ENCODE measurements around the gene SLC25A21.

SLC25A21 gene

DNA sequence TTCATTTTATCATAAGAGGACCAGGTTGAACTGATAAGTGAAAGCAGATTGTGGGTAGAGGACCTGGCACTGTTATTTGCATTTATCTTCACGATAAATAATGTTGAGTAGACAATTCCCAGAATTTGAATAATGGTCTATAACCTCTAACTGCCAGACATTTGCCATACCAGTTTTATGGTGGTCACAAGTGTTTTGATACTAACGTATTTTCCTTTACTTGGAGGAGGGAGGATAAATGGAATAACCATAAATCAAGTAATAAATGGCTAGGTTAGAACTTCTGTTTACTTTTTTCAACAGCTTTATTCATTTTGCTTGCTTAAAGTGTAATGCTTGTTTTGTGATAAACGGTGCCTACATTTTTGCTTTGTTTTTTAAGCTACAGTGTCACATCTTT, 501.3 kb downstream of the SLC25A21 start (continued):
- TF ChIP-seq, protein P1, sequence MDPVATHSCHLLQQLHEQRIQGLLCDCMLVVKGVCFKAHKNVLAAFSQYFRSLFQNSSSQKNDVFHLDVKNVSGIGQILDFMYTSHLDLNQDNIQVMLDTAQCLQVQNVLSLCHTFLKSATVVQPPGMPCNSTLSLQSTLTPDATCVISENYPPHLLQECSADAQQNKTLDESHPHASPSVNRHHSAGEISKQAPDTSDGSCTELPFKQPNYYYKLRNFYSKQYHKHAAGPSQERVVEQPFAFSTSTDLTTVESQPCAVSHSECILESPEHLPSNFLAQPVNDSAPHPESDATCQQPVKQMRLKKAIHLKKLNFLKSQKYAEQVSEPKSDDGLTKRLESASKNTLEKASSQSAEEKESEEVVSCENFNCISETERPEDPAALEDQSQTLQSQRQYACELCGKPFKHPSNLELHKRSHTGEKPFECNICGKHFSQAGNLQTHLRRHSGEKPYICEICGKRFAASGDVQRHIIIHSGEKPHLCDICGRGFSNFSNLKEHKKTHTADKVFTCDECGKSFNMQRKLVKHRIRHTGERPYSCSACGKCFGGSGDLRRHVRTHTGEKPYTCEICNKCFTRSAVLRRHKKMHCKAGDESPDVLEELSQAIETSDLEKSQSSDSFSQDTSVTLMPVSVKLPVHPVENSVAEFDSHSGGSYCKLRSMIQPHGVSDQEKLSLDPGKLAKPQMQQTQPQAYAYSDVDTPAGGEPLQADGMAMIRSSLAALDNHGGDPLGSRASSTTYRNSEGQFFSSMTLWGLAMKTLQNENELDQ (tag by site-specific recombination; IDR thresholded peaks at IDR 0.05; ENCODE audit: low read depth) = no peak
- 0 out of 2 replicates have a peak, but pooled peaks have one; percentile 8 for TF ChIP-seq GLI2 (tag by site-specific recombination; IDR thresholded peaks at IDR 0.05; ENCODE audit: borderline replicate concordance, low read depth)
- TF ChIP-seq ZNF394 (tag by site-specific recombination; IDR thresholded peaks at IDR 0.05; ENCODE audit: borderline replicate concordance) = no peak
- TF ChIP-seq, protein P2, sequence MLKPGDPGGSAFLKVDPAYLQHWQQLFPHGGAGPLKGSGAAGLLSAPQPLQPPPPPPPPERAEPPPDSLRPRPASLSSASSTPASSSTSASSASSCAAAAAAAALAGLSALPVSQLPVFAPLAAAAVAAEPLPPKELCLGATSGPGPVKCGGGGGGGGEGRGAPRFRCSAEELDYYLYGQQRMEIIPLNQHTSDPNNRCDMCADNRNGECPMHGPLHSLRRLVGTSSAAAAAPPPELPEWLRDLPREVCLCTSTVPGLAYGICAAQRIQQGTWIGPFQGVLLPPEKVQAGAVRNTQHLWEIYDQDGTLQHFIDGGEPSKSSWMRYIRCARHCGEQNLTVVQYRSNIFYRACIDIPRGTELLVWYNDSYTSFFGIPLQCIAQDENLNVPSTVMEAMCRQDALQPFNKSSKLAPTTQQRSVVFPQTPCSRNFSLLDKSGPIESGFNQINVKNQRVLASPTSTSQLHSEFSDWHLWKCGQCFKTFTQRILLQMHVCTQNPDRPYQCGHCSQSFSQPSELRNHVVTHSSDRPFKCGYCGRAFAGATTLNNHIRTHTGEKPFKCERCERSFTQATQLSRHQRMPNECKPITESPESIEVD (tag by site-specific recombination; IDR thresholded peaks at IDR 0.05) = peak; percentile 95
- TF ChIP-seq ZNF654 (tag by site-specific recombination; IDR thresholded peaks at IDR 0.05; ENCODE audit: low read depth) = no peak
- no peak for TF ChIP-seq ZNF302 (tag by site-specific recombination; IDR thresholded peaks at IDR 0.05; ENCODE audit: low read depth)
- TF ChIP-seq KLF16 (tag by site-specific recombination; IDR thresholded peaks at IDR 0.05) = 0 out of 2 replicates have a peak, but pooled peaks have one; percentile 26
- TF ChIP-seq, protein P3, sequence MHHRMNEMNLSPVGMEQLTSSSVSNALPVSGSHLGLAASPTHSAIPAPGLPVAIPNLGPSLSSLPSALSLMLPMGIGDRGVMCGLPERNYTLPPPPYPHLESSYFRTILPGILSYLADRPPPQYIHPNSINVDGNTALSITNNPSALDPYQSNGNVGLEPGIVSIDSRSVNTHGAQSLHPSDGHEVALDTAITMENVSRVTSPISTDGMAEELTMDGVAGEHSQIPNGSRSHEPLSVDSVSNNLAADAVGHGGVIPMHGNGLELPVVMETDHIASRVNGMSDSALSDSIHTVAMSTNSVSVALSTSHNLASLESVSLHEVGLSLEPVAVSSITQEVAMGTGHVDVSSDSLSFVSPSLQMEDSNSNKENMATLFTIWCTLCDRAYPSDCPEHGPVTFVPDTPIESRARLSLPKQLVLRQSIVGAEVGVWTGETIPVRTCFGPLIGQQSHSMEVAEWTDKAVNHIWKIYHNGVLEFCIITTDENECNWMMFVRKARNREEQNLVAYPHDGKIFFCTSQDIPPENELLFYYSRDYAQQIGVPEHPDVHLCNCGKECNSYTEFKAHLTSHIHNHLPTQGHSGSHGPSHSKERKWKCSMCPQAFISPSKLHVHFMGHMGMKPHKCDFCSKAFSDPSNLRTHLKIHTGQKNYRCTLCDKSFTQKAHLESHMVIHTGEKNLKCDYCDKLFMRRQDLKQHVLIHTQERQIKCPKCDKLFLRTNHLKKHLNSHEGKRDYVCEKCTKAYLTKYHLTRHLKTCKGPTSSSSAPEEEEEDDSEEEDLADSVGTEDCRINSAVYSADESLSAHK (tag by site-specific recombination; IDR thresholded peaks at IDR 0.05) = peak; percentile 61
- TF ChIP-seq RBAK (tag by site-specific recombination; IDR thresholded peaks at IDR 0.05) = no peak
- TF ChIP-seq REPIN1 (tag by site-specific recombination; IDR thresholded peaks at IDR 0.05; ENCODE audit: low read depth) = no peak
- peak; percentile 82 for TF ChIP-seq ZNF341 (tag by site-specific recombination; IDR thresholded peaks at IDR 0.05; ENCODE audit: low read depth)
- peak; percentile 7; the same call in 1 of the 2 replicates for TF ChIP-seq FEZF1 (tag by site-specific recombination; IDR thresholded peaks at IDR 0.05)
- TF ChIP-seq OVOL3 (tag by site-specific recombination; IDR thresholded peaks at IDR 0.05) = 0 out of 2 replicates have a peak, but pooled peaks have one; percentile 39
- TF ChIP-seq ZBTB17 (tag by site-specific recombination; IDR thresholded peaks at IDR 0.05) = peak; percentile 54
- TF ChIP-seq OSR2 (tag by site-specific recombination; IDR thresholded peaks at IDR 0.05) = peak; percentile 78
- TF ChIP-seq ZNF16 (tag by site-specific recombination; IDR thresholded peaks at IDR 0.05; ENCODE audit: low read depth) = no peak
- TF ChIP-seq, protein P4, sequence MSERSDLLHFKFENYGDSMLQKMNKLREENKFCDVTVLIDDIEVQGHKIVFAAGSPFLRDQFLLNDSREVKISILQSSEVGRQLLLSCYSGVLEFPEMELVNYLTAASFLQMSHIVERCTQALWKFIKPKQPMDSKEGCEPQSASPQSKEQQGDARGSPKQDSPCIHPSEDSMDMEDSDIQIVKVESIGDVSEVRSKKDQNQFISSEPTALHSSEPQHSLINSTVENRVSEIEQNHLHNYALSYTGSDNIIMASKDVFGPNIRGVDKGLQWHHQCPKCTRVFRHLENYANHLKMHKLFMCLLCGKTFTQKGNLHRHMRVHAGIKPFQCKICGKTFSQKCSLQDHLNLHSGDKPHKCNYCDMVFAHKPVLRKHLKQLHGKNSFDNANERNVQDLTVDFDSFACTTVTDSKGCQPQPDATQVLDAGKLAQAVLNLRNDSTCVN (tag by site-specific recombination; optimal IDR thresholded peaks at IDR 0.05) = no peak
- TF ChIP-seq, protein P5, sequence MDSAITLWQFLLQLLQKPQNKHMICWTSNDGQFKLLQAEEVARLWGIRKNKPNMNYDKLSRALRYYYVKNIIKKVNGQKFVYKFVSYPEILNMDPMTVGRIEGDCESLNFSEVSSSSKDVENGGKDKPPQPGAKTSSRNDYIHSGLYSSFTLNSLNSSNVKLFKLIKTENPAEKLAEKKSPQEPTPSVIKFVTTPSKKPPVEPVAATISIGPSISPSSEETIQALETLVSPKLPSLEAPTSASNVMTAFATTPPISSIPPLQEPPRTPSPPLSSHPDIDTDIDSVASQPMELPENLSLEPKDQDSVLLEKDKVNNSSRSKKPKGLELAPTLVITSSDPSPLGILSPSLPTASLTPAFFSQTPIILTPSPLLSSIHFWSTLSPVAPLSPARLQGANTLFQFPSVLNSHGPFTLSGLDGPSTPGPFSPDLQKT (IDR thresholded peaks at IDR 0.05; ENCODE audit: borderline replicate concordance, low read depth, low read length) = no peak
- no peak for TF ChIP-seq ZBTB7A (tag by site-specific recombination; IDR thresholded peaks at IDR 0.05; ENCODE audit: low read depth)
- TF ChIP-seq, protein P6, sequence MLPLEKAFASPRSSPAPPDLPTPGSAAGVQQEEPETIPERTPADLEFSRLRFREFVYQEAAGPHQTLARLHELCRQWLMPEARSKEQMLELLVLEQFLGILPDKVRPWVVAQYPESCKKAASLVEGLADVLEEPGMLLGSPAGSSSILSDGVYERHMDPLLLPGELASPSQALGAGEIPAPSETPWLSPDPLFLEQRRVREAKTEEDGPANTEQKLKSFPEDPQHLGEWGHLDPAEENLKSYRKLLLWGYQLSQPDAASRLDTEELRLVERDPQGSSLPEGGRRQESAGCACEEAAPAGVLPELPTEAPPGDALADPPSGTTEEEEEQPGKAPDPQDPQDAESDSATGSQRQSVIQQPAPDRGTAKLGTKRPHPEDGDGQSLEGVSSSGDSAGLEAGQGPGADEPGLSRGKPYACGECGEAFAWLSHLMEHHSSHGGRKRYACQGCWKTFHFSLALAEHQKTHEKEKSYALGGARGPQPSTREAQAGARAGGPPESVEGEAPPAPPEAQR (tag by site-specific recombination; IDR thresholded peaks at IDR 0.05) = no peak
- no peak for TF ChIP-seq ZNF274 (IDR thresholded peaks at IDR 0.05; ENCODE audit: low read length)
- no peak for TF ChIP-seq ZNF274 (tag by site-specific recombination; IDR thresholded peaks at IDR 0.05; ENCODE audit: borderline replicate concordance)
